Measurements from ENCODE around the gene EDEM3. TPM values are rescaled to one million over a fixed set of nuclear protein-coding genes. Genes with fewer than 3 reads are reported as not detected.
A peak's percentile ranks its signal among the peaks of the same experiment; 100 is the strongest.

EDEM3 gene
- total RNA-seq, 1 donor from 2014 or later, result 37.5 TPM

GRCh38 chr1:184801503-184801902, 46.8 kb upstream of the EDEM3 start:
- H3K27me3 Mint-ChIP-seq, result no peaks in the 10 kb centered on the region

GRCh38 chr1:184800876-184801275, 46.2 kb upstream of the EDEM3 start:
- Mint-ChIP-seq H3K36me3 (ENCODE audit: insufficient read depth) (peaks cover 4% of the 10 kb centered on the region), H3K9me3 (ENCODE audit: low read depth) (no peaks in the 10 kb centered on the region), H3K27me3 (no peaks in the 10 kb centered on the region), H3K27ac (no peak overlapping the region), H3K4me1 (ENCODE audit: low read depth) (peaks cover 3% of the 10 kb centered on the region), H3K4me3 (ENCODE audit: low read depth) (no peak overlapping the region)
- DNase-seq (ENCODE audit: low spot score, unreplicated experiment), result no peak
- TF ChIP-seq CTCF (IDR thresholded peaks at IDR 0.05; ENCODE audit: unreplicated experiment), result no peak

More at GRCh38 chr1:184801503-184801902, 46.8 kb upstream of the EDEM3 start:
- TF ChIP-seq CTCF (IDR thresholded peaks at IDR 0.05; ENCODE audit: unreplicated experiment), result no peak
- peaks cover 3% of the 10 kb centered on the region for H3K4me1 Mint-ChIP-seq (ENCODE audit: low read depth)
- no peak overlapping the region for H3K4me3 Mint-ChIP-seq (ENCODE audit: low read depth)
- no peaks in the 10 kb centered on the region for H3K9me3 Mint-ChIP-seq (ENCODE audit: low read depth)
- DNase-seq (ENCODE audit: low spot score, unreplicated experiment), result no peak
- H3K36me3 Mint-ChIP-seq (ENCODE audit: insufficient read depth), result peaks cover 2% of the 10 kb centered on the region
- H3K27ac Mint-ChIP-seq, result no peak overlapping the region

- no peak overlapping the region for H3K27ac Mint-ChIP-seq
- H3K27me3 Mint-ChIP-seq, result no peaks in the 10 kb centered on the region
- DNase-seq (ENCODE audit: low spot score, unreplicated experiment), result no peak
- H3K9me3 Mint-ChIP-seq (ENCODE audit: low read depth), result no peaks in the 10 kb centered on the region
- H3K4me1 Mint-ChIP-seq (ENCODE audit: low read depth), result peaks cover 12% of the 10 kb centered on the region
- TF ChIP-seq CTCF (IDR thresholded peaks at IDR 0.05; ENCODE audit: unreplicated experiment), result no peak
- peaks cover 7% of the 10 kb centered on the region for H3K36me3 Mint-ChIP-seq (ENCODE audit: insufficient read depth)
- H3K4me3 Mint-ChIP-seq (ENCODE audit: low read depth), result no peak overlapping the region
Measured at GRCh38 chr1:184793967-184794366, 39.3 kb upstream of the EDEM3 start.

DNA sequence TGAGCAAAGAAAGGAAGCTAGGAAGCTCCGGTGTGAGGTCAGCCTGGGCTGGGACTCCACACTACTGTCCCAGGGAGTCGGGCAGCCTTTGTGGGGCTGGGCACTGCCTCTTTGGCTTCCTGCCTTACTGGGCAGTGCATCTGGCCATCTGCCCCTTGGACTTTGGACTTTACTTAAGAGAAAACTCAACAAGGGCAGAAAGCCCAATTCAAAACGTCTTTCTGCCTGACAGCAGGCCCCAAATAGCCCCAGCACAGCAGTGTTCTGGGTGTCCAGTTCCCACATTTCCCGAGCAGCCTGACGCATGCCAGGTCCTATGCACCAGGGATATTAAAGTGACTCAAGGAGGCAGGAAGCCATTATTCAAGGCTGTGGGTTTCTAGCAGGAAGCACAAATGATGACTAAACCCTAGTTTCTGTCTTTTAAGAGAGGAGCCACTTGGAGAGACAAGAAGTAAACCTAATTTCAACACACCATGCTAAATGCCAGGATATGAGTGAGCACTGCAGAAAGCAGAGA, 37.9 kb upstream of the EDEM3 start:
- no peak overlapping the region for H3K4me3 Mint-ChIP-seq (ENCODE audit: low read depth)
- H3K27ac Mint-ChIP-seq, result peak overlapping the region; percentile 89
- peaks cover 14% of the 10 kb centered on the region for H3K4me1 Mint-ChIP-seq (ENCODE audit: low read depth)
- DNase-seq (ENCODE audit: low spot score, unreplicated experiment), result no peak
- H3K36me3 Mint-ChIP-seq (ENCODE audit: insufficient read depth), result peaks cover 7% of the 10 kb centered on the region
- H3K27me3 Mint-ChIP-seq, result no peaks in the 10 kb centered on the region
- no peak for TF ChIP-seq CTCF (IDR thresholded peaks at IDR 0.05; ENCODE audit: unreplicated experiment)
- H3K9me3 Mint-ChIP-seq (ENCODE audit: low read depth), result peaks cover 2% of the 10 kb centered on the region

DNA sequence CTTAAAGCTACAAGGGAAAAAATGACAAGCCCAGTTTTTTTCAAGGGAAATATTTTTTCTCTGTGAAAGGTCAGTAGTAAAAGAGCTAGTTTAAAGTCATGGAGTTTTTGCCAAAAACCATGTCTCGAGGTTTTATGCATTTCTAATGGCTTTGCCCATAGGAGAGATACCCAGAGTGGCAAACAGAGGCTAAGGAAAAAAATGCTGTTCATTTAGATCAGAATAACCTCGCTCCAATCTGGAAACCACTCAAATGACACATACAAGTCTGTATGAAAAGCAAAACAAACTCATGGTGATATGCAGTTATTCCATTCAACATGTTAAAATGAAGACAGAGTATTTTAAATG, 36.9 kb upstream of the EDEM3 start:
- Mint-ChIP-seq H3K4me3 (ENCODE audit: low read depth) (no peak overlapping the region), H3K27ac (no peak overlapping the region), H3K27me3 (no peaks in the 10 kb centered on the region), H3K36me3 (ENCODE audit: insufficient read depth) (peaks cover 7% of the 10 kb centered on the region), H3K9me3 (ENCODE audit: low read depth) (peaks cover 2% of the 10 kb centered on the region), H3K4me1 (ENCODE audit: low read depth) (peaks cover 14% of the 10 kb centered on the region)
- TF ChIP-seq CTCF (IDR thresholded peaks at IDR 0.05; ENCODE audit: unreplicated experiment), result no peak
- no peak for DNase-seq (ENCODE audit: low spot score, unreplicated experiment)
